ENCODE data around the gene OR51G2.

OR51G2 gene

DNA sequence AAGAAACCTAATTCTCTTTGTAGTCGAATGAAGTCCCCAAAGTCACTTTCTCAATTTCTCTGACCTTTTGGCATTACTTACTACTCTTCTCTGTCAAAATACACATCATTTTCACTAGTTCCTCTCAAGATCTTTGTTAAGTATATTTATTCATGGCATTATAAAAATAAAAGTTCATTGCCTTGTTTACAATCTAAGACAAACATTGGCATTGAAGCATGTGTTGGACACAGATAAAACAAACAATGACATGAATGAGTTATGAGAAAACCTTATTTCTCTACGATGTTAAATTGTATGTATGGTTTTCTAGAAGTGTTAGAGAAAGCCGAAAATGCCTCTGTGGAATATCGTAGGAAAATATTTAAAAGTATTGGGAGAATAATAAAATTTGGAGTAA, 13.6 kb upstream of the OR51G2 start:
- H3K4me3 ChIP-seq (ENCODE audit: low read depth, low read length) = no peak overlapping the region
- TF ChIP-seq, protein P1, sequence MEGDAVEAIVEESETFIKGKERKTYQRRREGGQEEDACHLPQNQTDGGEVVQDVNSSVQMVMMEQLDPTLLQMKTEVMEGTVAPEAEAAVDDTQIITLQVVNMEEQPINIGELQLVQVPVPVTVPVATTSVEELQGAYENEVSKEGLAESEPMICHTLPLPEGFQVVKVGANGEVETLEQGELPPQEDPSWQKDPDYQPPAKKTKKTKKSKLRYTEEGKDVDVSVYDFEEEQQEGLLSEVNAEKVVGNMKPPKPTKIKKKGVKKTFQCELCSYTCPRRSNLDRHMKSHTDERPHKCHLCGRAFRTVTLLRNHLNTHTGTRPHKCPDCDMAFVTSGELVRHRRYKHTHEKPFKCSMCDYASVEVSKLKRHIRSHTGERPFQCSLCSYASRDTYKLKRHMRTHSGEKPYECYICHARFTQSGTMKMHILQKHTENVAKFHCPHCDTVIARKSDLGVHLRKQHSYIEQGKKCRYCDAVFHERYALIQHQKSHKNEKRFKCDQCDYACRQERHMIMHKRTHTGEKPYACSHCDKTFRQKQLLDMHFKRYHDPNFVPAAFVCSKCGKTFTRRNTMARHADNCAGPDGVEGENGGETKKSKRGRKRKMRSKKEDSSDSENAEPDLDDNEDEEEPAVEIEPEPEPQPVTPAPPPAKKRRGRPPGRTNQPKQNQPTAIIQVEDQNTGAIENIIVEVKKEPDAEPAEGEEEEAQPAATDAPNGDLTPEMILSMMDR (IDR thresholded peaks at IDR 0.05; ENCODE audit: low read depth, low read length) = no peak
- DNase-seq (ENCODE audit: low read depth, low spot score) = no peak
- in situ Hi-C loops (cut with HindIII; ENCODE audit: low sequenced_read_pairs) = no loop called here

- peak; percentile 11 for DNase-seq (ENCODE audit: low read depth, low spot score)
- H3K4me3 ChIP-seq (ENCODE audit: low read depth, low read length) = no peak overlapping the region
- TF ChIP-seq, protein P1 (IDR thresholded peaks at IDR 0.05; ENCODE audit: low read depth, low read length) = no peak
- in situ Hi-C loops (cut with HindIII; ENCODE audit: low sequenced_read_pairs) = no loop called here
Measured at GRCh38 chr11:4926608-4927007, 7.5 kb upstream of the OR51G2 start.

- in situ Hi-C loops (cut with HindIII; ENCODE audit: low sequenced_read_pairs) = no loop called here
- no peak within 1 kb of the TSS for H3K4me3 ChIP-seq (ENCODE audit: low read depth, low read length)
- DNase-seq (ENCODE audit: low read depth, low spot score) = no peak
- TF ChIP-seq, protein P1 (IDR thresholded peaks at IDR 0.05; ENCODE audit: low read depth, low read length) = no peak
Measured at GRCh38 chr11:4924239-4924638, 5.1 kb upstream of the OR51G2 start, which contains the start of gene OR51G1. TSS of gene OR51G1 (minus strand) at chr11:4924339. CDS start at chr11:4924339, 0 bp downstream.

DNA sequence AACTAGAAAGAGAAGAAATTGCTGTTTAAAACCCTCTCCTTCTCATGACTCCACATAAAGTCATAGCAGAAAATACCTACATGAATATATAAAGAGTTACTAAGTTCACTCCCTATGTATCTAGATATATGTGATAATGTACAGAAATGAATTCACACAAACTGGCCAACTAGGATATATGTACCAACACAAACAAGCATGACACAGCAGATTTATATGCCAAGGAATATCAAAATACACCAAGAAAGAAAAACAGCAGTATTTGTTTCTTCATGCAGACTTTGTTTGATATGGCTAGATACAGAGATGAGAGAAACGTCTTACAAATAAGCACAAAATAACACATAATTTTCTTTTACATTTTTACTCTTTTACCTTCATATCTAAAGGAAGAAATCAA, 3.2 kb upstream of the OR51G2 start:
- TF ChIP-seq, protein P1 (IDR thresholded peaks at IDR 0.05; ENCODE audit: low read depth, low read length) = no peak
- DNase-seq (ENCODE audit: low read depth, low spot score) = no peak
- no peak overlapping the region for H3K4me3 ChIP-seq (ENCODE audit: low read depth, low read length)
- in situ Hi-C loops (cut with HindIII; ENCODE audit: low sequenced_read_pairs) = no loop called here

DNA sequence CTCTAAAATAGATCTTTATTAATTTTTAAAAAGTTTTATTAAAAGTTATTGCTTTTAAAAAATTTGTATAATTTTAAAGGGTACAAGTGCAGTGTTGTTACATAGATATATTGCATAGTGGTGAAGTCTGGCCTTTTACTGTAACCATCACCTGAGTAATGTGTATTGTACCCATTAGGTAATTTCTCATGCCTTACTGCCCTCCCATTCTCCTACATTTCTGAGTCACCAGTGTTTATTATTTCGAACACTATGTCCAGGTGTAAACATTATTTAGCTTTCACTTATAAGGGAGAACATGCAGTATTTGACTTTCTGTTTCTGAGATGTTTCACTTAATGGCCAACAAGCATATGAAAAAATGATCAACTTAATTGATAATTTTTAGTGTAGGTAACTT, 2.6 kb upstream of the OR51G2 start:
- TF ChIP-seq, protein P1 (IDR thresholded peaks at IDR 0.05; ENCODE audit: low read depth, low read length) = no peak
- H3K4me3 ChIP-seq (ENCODE audit: low read depth, low read length) = no peak overlapping the region
- no peak for DNase-seq (ENCODE audit: low read depth, low spot score)
- in situ Hi-C loops (cut with HindIII; ENCODE audit: low sequenced_read_pairs) = no loop called here

DNA sequence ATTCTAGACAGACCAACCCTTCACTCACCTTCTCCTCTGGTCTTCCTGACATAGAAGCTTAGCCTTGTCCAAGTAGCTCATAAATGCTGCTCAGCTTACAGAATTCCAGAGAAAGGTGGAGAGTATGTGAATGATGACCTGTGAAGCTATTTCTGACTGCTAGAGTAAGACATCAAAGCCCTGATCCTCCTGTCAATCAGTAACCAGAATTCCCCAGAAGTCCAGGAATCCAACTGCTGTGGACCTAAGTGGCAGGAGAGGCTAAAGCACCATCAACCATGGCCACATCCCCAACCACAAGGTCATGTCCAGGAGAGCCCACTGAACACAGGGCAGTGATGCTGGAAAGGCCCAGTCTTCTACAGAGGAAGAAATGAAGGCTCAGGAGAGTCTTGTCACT, 2.6 kb downstream of the OR51G2 start:
- TF ChIP-seq, protein P1 (IDR thresholded peaks at IDR 0.05; ENCODE audit: low read depth, low read length) = no peak
- H3K4me3 ChIP-seq (ENCODE audit: low read depth, low read length) = no peak overlapping the region
- in situ Hi-C loops (cut with HindIII; ENCODE audit: low sequenced_read_pairs) = no loop called here
- DNase-seq (ENCODE audit: low read depth, low spot score) = no peak

- in situ Hi-C loops (cut with HindIII; ENCODE audit: low sequenced_read_pairs) = no loop called here
- TF ChIP-seq, protein P1 (IDR thresholded peaks at IDR 0.05; ENCODE audit: low read depth, low read length) = no peak
- no peak for DNase-seq (ENCODE audit: low read depth, low spot score)
Measured at GRCh38 chr11:4903484-4903883, 15.7 kb downstream of the OR51G2 start, which contains the start of gene OR51A7. TSS of gene OR51A7 (plus strand) at chr11:4903783. CDS start at chr11:4907370, 3,587 bp downstream.

More at GRCh38 chr11:4903484-4903883, 15.7 kb downstream of the OR51G2 start, which contains the start of gene OR51A7:
- no peak within 1 kb of the TSS for H3K4me3 ChIP-seq (ENCODE audit: low read depth, low read length)

Measured in astrocyte of the spinal cord (primary cell).